HEK293T (cell line): ENCODE results near the gene PTRH1.

Source experiments
- CTCF ChIA-PET: fragments of 350-600 bp; formaldehyde crosslinking; extraction: SDS; loops from one replicate; lab custom pipeline; 2021; ENCODE audit warnings: antibody characterized with exemption, inconsistent platforms; lab: Yijun Ruan, JAX
- POLR2A ChIA-PET: fragments of 350-600 bp; formaldehyde crosslinking; extraction: SDS; loops from one replicate; lab custom pipeline; 2020; ENCODE audit warnings: antibody characterized with exemption, inconsistent platforms; lab: Yijun Ruan, JAX
- DNase-seq: peaks from one replicate; pipeline ENCODE4 v3.0.0; 2012; ENCODE audit warnings: mixed read lengths; ENCODE audit errors: extremely low spot score
- ARNT ChIP-seq: fragments of 450-650 bp; IDR thresholded peaks from 2 replicates; pipeline ENCODE4 v1.6.1; 2017; ENCODE audit warnings: mild to moderate bottlenecking
- BHLHE40 ChIP-seq: fragments of 450-650 bp; IDR thresholded peaks from 2 replicates; pipeline ENCODE4 v1.6.1; 2016; ENCODE audit warnings: mild to moderate bottlenecking, moderate library complexity, borderline replicate concordance
- CTBP1 ChIP-seq: fragments of 450-650 bp; IDR thresholded peaks from 2 replicates; pipeline ENCODE4 v1.6.1; 2016; ENCODE audit warnings: borderline replicate concordance
- ELF4 ChIP-seq: fragments of 450-650 bp; IDR thresholded peaks from 2 replicates; pipeline ENCODE4 v1.6.1; 2017; ENCODE audit warnings: antibody characterized with exemption
- FOXA1 ChIP-seq: fragments of 450-650 bp; IDR thresholded peaks from 2 replicates; pipeline ENCODE4 v1.6.1; 2016; ENCODE audit warnings: mild to moderate bottlenecking
- FOXK2 ChIP-seq: fragments of 450-650 bp; IDR thresholded peaks from 2 replicates; pipeline ENCODE4 v1.6.1; 2016; ENCODE audit warnings: mild to moderate bottlenecking
- FOXM1 ChIP-seq: fragments of 450-650 bp; IDR thresholded peaks from 2 replicates; pipeline ENCODE4 v1.6.1; 2017; ENCODE audit warnings: mild to moderate bottlenecking, borderline replicate concordance
- HDGF ChIP-seq: fragments of 450-650 bp; IDR thresholded peaks from 2 replicates; pipeline ENCODE4 v1.6.1; 2017; ENCODE audit warnings: antibody characterized with exemption, borderline replicate concordance
- L3MBTL2 ChIP-seq: fragments of 450-650 bp; conservative IDR thresholded peaks from 2 replicates; pipeline ENCODE4 v1.6.1; 2016; ENCODE audit warnings: mild to moderate bottlenecking
- LEF1 ChIP-seq: fragments of 450-650 bp; IDR thresholded peaks from 2 replicates; pipeline ENCODE4 v1.6.1; 2017; ENCODE audit warnings: mild to moderate bottlenecking, borderline replicate concordance
- NFRKB ChIP-seq: fragments of 450-650 bp; IDR thresholded peaks from 2 replicates; pipeline ENCODE4 v1.6.1; 2016; ENCODE audit warnings: mild to moderate bottlenecking, moderate library complexity
- SP1 ChIP-seq: fragments of 450-650 bp; IDR thresholded peaks from 2 replicates; pipeline ENCODE4 v1.6.1; 2017
- SUZ12 ChIP-seq: fragments of 450-650 bp; IDR thresholded peaks from 2 replicates; pipeline ENCODE4 v1.6.1; 2016; ENCODE audit warnings: mild to moderate bottlenecking
- TARDBP ChIP-seq: fragments of 450-650 bp; IDR thresholded peaks from 2 replicates; pipeline ENCODE4 v1.6.1; 2016
- ZNF384 ChIP-seq: fragments of 450-650 bp; IDR thresholded peaks from 2 replicates; pipeline ENCODE4 v1.6.1; 2016
- TF ChIP-seq, protein P1 (sequence below): fragments of 450-650 bp; IDR thresholded peaks from 2 replicates; pipeline ENCODE4 v1.6.1; 2016

PTRH1 gene

DNA sequence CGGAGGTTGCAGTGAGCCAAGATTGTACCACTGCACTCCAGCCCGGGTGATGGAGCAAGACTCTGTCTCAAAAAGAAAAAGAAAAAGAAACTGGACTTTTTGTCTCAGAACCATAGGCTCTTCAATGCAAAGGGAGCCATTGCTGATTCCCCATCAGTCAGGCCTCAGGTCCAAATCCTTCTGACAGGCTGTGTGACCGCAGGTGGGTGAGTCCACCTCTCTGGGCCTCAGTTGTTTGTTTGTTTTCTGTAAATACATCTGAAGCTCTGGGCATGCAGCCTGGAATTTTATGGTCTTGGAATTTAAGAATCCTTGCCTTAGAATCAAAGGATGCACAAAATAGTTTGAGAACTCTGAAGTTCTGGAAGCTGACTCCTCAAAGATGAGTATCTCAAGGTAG lies 40.8 kb upstream of the PTRH1 start:
- no peak for DNase-seq
- TF ChIP-seq HDGF (no peak), FOXA1 (no peak)
- POLR2A ChIA-PET = no interaction called here
- CTCF ChIA-PET = interaction anchor here (0.6 to 0.7 kb wide), 2 partner anchors 101 to 174 kb away, joined by 5 to 8 read pairs; no protein-coding TSS in a partner anchor

DNA sequence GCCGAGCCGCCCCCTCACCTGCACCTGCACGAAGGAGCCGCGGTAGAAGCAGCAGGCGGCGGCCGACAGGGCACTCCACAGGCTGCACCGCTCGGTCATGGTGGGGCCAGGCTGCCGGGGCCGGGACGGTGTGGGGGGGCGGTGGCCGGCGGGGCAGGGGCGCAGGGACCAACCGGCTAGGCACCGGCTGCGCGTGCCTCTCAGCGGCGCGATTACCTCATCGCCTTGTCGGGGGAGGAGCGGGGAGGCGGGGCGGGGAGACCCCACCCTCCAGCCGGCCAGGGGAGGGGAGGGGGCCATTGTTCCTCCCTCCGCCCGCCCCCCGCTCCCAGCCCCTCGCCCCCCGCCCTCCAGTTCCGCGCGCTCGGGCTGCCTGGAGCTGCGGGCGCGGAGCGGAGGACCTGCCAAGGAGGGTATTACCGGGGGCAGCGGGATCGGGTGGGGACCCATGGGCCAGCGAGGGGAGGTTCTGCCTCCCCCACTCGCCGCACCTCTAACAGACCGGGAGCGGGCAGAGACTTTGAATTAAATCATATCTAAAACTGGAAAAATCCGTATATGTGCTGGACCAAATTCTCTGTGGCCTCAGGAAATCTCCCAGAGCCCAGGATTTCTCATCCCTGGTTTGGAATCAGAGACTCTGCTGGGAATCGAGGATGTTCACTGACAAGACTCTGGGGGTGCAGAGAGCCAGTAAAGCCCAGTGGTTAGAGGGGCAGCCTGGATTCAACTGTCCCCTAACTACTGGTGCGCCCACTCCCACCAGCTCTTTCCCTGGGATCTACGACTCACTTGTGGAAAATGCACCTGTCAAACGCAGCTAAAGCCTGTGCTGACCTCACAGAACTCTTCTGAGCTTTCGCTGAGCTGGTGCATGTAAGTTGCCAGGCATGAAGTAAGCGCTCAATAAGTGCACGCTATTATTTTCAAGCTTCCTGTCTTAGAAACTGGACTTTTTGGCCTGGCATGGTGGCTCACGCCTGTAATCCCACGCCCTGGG lies 39.9 kb upstream of the PTRH1 start:
- CTCF ChIA-PET = interaction anchor here (0.7 kb wide), 1 partner anchor 102 kb away, joined by 5 read pairs; no protein-coding TSS in a partner anchor
- no peak for DNase-seq
- POLR2A ChIA-PET = no interaction called here
- TF ChIP-seq FOXM1 (no peak), NFRKB (no peak), ELF4 (no peak), TARDBP (no peak), FOXK2 (no peak), ARNT (no peak), L3MBTL2 (no peak)
- TF ChIP-seq, protein P1, sequence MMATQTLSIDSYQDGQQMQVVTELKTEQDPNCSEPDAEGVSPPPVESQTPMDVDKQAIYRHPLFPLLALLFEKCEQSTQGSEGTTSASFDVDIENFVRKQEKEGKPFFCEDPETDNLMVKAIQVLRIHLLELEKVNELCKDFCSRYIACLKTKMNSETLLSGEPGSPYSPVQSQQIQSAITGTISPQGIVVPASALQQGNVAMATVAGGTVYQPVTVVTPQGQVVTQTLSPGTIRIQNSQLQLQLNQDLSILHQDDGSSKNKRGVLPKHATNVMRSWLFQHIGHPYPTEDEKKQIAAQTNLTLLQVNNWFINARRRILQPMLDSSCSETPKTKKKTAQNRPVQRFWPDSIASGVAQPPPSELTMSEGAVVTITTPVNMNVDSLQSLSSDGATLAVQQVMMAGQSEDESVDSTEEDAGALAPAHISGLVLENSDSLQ = no peak

DNA sequence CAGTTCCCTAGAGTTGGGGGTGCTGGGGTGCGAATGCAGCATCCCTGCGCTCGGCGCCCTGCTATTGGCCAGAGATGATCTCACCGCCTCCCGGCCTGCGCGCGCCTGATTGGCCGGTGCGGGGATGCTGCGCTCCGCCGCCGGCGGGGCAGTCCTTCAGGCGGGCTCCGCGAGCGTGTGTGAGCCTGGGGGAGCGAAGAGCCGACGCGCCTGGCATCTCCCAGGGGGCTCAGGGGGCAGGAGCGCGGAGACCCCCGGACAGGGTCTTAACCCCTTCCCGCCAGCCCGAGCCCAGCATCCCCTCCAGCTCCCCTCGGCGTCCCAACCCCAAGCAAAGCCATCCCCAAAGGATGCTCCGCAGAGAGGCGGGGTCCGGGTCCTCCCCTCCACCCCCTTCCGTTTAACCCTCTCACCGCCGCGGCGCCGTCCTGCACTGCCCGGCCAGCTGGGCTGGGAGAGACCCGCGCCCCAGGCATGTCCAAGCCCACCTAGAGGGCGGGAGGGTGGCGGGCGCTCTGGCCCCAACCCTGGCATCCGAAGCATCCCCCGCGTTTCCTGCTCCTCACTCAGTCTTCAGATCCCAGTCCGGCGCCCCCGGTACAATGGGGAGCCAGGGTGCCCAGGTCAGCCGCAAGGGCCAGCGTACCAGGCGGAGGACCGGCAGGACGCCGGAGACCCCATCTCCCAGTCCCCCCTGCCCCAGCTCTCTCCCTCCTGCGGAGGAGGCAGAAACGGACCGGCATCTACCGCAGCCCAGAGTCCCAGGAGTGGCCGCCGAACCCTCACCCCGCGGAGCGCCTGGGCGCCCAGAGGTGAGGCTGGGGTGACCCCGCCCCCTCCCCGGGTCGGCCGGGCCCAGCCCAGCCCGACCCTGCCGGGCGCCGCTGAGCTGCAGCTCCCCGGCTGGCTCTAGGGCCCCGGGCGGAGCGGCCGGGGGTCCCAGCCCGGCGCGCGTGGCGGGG lies 38.9 kb upstream of the PTRH1 start:
- POLR2A ChIA-PET = interaction anchor here (0.7 kb wide), 1 partner anchor 31 kb away, joined by 4 read pairs; the partner anchor contains the start of gene CDK9
- CTCF ChIA-PET = no interaction called here
- peak; percentile 82 for DNase-seq
- TF ChIP-seq FOXK2 (no peak), FOXM1 (0 out of 2 replicates have a peak, but pooled peaks have one; percentile 35), LEF1 (no peak), ARNT (no peak)

DNA sequence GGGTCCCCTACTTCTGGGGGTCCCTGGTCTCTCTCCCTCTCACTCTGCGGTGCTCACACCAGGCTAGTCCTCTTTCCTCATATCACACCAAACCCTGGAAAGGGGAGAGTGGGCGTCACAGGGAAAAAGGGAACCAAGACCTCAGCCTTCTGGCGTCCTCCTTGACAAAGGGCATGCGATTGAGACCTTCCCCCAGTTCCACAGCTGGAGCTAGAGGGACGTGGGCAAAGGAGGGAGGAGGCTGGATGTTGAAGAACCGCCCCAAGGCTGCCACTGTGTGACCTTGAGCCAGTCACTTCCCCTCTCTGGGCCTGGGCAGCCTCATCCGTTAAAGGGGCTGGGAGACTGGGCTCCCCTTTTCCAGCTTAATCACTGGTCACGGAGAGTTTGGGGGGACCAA lies 38.2 kb upstream of the PTRH1 start:
- POLR2A ChIA-PET = no interaction called here
- no peak for DNase-seq
- CTCF ChIA-PET = no interaction called here
- TF ChIP-seq, protein P1 = no peak
- TF ChIP-seq CTBP1 (no peak), ZNF384 (no peak), LEF1 (no peak), L3MBTL2 (no peak)

DNA sequence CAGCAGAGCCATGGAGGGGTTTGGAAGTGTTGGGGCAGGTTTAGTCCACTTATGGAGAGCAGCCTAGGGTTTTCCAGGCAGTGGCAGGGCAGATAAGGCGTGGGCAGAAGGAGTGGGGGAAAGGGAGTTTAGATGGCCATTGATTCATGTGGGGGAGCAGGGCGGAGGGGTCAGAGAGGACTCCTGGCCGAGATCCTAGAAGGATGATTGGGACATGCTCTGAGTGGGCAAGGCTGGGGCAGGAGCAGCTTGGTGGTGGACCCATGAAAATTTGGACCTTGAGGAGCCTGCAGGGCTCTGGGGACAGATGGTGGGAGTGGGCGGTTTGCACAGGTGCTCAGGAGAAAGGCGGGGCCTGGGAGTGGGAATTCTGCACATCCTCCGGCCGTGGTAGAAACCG lies 37.7 kb upstream of the PTRH1 start:
- ChIA-PET CTCF (no interaction called here), POLR2A (no interaction called here)
- TF ChIP-seq L3MBTL2 (no peak), SP1 (no peak), FOXA1 (no peak), BHLHE40 (no peak), ZNF384 (no peak), TARDBP (no peak), HDGF (no peak), NFRKB (no peak), LEF1 (no peak), SUZ12 (no peak), CTBP1 (no peak), ELF4 (no peak), FOXK2 (no peak), FOXM1 (no peak), ARNT (no peak)
- TF ChIP-seq, protein P1 = no peak
- no peak for DNase-seq
